GM19043 (cell line): Measurements from ENCODE around the gene VILL.

Experiments used
- ATAC-seq: cut with Tn5 transposase; IDR thresholded peaks from one replicate; pipeline ENCODE4 v1.9.1; 2021; ENCODE audit warnings: low read depth; ENCODE audit not compliant: unreplicated experiment

Gene VILL

DNA sequence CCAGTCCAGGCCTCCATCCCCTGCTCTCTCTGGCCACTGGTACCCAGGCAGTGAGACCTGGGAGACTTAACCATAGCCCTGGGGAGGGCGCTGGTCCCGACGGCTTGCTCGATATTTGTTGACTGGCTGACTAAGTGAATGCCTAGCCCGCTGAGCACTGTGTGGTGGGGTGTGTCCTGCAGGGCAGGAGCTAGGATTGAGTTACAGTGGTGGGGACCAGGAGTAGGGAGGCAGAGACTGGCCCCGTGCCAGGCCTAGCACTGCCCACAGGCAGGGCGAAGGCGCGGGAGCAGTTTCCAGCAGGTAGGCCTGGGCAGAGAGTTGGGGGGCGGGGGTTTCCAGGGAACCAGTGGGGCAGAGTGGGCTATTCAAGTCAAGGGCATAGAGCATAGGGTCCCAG, at the start of gene VILL:
Gene VILL (plus strand): TSS at position 260 of the 400 bp plus-strand sequence. CDS start 2,887 bp downstream, outside the sequence.
- ATAC-seq, result no peak

DNA sequence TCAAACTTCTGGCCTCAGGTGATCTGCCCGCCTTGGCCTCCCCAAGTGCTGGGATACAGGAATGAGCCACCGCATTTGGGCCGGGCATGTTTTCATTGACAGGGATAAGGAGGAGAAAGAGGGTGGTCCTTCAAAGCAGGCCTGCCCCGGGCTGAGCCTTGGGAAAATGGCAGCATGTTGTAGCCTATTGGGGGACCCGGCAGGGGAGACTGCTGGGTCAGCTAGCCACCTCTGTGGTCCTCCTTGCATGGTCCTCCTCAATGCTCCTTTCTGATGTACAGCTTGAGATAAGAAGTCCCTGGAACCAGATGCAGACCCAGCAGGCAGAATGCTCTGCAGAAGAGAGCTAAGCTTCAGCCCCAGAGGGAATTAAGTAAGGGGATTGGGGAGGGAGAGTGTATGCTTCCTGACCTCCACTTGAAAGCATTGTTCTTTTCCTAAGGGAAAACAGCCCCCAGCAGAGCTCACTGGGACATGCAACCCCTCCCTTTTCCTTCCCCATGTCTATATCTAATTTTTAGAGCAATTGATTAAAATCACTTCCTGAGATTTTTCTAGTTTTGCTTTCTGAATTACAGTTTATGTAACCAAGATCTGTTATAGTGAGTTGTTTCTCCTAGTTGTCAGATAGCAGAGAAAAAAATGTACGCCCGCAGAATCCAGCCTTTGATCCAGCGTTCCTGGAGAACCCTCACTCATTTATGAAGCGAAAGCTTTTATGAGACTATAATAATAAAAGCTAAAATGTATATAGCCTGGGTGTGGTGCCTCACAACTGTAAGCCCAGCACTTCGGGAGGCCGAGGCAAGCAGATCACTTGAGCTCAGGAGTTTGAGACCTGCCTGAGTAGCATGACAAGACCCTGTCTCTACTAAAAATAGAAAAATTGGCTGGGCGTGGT, 48.7 kb upstream of the VILL start:
- ATAC-seq, result no peak

DNA sequence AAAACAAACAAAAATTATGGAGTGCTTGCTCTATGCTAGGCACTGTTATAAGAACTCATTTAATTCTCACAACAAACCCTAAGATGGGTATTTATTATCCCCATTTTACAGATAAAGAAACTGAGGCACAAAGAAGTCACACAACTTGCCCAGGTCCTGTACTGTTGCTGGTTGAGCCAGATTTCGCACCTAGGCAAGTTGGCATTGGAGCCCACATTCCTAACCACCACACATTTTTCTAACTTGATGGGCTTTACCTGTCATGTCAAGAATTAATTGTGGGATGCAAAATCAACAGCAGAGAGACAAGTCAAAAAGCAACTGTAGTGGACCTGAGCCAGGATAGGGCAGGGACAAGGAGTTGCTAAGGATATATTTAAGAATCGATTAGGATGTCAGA, 47.9 kb upstream of the VILL start:
- ATAC-seq, result no peak

DNA sequence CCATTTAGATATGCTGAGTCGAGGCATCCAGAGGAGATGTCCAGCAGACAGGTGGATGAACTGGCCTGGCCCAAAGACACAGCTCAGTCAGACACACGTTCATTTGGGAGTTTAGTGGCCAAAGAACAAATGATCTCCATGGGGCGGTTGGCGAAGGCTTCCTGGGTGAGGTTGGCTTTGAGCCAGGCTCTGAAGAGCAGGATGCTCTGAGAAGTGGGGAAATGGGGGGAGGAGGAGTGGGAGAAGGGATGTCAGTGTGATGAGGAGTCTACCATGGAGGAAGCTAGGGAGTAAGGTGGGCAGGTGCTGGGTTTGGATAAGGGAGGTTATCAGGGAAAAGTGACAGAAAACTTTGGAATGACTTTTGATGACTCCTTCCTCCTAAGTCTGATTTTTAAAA, 47.5 kb upstream of the VILL start:
- ATAC-seq, result no peak

DNA sequence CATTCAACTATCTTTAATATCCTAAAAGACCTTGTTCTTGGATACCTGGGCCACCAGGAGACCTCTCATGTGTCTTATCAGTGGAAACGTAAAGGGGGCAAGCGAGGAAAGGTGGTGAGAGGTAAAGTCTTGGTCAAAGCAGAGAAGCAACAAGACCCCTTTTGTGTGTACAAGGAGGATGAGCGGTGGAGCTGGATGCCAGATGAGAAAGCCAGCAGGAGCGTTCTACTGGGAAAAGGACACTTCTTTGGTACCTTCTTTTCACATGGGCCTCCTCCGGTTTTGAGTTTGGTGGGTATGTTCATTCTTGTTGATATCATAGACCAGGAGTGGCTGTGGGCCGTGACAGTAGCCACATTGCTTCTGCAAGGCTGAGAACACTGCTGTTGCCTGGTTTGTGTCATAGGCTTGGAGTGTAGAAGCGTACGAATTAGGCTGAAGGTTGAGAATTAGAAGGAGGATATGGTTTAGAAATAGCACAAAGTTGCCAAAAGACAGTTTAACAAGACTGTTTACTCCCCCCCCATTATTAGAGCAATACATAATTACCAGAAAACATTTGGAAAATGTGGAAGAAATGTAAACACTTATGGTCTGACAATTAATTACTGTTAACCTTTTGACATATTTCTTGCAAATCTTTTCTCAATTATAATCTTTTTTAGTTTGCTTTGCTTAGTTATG, 46.8 kb upstream of the VILL start:
- ATAC-seq, result no peak

DNA sequence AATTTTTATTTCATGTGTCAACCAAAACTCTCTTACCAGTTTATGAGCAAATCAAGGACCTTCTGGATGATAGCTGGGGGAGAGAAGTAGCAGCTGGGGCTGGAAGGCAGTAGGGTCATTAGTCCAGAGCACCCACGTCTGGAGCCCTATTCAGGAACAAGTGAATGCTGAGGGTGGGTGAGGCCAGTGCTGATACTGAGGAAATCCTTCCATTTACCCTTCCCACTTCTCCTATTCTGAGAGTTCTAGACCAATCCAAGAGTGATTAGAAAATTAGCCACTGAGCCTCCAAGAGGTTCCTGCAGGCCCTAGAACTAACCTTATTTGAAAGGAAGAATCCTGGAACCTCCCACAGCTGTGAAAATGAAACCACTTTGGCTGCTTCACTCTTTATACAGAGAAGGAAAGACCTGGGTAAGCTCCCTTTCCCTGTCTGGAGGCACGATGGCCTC, 46.2 kb upstream of the VILL start:
- no peak for ATAC-seq

DNA sequence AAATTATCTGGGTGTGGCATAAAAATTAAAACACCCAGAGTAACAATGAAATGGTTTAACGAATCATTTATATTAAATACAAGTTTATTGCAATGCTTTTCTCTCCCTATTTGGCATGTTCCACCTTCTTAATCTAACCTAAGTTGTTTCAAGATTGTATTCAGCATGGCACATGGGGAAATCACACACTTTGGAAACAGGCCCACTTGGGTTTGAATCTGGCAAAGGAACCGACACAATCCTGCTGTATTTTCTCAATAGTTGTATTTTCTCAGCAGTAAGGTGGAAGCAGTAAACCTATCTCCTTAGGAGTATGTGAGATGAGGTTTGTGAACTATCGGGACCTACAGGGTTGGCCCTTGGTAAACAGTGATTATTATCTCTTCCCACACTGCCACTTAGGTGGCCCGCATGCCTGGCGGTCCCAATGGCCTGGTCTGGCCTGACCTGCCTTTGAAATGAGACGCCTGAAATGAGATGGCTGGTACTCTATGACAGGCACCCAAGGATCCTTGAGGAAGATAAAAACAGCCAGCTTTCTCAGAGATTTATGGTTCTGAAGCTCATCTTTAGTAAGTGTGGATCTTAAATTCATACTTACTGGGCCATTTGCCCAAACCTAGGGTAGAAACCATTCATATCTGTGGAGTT, 45.3 kb upstream of the VILL start:
- no peak for ATAC-seq

DNA sequence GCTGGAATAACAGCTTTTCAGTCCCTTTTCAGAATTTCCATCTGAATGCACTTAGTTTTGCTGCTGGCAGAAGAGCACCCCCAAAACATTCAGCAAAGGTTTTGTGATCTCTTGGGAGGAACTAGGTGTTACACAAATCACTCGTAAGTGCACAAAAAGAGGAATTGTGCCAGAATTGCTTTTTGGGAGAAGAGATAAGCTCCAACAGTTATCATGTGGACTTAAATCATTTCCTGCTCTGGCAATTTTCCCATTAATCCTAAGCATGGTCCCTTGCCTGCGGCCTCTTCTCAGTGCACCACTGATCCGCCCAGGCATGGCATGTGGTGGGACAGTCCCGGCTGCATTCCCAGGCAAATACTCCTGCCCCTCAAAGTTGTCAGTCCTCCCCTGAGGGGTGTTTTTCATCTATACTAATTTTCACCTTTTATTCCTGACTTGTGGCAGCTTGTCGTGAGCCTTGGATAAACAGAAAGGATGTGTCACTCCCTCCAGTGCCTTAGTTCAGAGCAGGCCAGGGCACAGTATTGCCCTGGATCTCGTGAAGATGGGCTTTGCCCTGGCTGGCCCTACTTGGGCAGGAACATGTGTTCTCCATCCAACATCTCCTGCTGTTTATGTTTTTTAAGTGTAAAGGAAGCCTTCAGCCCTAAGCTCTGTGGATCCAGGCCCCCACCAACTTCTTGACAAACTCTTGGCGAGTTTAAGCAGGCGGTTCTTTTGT, 44.6 kb upstream of the VILL start:
- ATAC-seq, result no peak

DNA sequence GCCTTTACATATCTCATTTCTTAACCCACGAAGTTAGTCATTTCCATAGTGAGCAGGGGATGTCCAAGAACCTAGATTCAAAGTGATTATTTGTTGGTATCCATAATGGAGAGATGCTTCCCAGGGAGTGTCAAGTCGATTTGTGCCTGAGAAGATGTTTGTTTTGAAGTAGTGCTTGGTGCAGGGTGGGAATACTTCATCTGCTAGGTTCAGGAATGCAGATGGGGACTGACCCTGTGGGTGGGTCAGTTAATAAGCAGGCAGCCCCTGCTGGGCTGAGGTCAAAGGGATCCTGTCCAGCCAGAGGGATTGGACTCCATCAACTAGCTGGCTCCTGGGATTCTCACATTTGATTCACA, 44.1 kb upstream of the VILL start:
- no peak for ATAC-seq

DNA sequence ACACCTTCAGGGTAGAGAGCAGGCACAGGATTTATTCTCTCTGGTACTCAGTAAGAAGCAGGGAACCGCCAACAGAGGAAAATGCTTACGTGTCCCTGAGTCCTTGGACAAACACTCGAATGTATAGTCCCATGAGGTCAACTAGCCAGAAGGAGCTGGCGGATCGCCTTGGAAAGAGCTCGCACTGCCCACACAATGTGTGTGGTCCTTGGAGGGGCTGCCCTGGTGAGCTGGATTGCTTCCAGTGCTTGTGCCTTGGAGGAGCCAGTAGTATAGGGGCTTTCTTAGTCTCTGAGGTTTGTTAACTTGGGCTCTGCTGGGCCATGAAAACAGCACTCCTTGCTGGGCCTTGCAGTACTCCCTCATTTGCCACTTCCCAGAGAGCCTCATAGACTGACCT, 40.7 kb upstream of the VILL start:
- ATAC-seq, result no peak

DNA sequence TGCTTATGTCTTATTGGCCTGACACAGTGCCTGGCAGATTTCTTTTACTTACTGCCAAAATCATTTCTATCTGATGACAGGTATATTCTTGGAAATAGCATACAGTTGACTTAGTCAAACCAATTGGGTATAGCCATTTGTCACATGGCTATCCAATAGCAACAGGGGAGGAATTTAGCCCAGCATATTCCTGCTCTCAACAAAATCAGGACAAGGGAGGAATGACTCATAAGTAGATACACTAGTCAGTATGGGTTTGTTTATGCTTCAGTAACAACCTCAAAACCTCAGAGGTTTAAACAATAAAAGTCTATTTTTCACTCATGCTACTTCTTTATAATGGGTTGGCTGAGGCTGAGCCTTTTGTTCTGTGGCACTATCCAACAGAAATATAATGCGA, 38.0 kb upstream of the VILL start:
- no peak for ATAC-seq

DNA sequence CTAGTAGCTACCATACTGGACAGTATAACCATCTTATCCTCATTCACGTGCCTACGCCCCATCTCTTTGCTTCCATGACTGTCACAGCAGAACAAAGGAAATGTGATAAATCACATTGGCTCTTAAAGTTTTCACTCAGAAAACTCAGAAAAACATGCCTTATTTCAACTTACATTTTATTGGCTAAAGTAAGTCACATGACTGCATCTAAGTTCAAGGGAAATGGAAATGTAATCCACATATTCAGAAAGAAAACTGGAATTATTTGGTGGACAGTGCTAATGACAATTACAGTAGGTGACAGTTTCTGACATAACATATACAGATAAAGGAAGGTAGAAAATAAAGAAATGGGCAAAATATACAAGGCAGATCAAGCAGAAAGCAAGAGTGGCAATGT, 37.4 kb upstream of the VILL start:
- ATAC-seq, result no peak

DNA sequence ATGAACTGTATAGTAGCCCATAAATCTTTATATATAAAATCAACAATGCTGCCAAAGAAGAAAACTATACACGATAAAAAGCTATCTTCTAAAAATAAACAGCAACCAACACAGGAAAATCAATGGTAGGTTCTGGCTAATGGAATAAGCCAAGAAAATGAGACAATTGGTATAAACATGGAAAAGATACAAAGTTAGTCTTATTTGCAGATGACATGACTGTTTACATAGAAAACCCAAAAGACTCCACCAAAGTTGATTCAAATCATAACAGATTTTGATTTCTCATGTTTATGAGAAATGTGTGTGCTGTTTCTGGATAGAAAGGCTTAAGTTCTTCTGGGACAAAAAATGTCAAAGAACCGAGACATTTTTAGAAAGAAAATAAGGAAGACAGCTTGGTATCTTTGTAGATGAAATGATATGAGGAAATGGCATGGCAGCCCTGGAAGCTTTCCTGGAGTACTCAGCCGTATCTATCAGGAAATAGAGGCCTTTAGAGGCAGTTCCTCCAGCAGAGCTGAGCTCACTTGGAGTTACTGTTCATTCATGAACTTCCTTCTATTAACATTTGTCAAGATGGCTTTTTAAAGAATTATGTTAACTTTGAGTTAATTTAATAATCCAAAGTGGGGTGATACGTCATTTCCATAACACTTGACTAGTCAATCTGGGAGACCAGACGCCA, 36.7 kb upstream of the VILL start:
- ATAC-seq, result no peak

DNA sequence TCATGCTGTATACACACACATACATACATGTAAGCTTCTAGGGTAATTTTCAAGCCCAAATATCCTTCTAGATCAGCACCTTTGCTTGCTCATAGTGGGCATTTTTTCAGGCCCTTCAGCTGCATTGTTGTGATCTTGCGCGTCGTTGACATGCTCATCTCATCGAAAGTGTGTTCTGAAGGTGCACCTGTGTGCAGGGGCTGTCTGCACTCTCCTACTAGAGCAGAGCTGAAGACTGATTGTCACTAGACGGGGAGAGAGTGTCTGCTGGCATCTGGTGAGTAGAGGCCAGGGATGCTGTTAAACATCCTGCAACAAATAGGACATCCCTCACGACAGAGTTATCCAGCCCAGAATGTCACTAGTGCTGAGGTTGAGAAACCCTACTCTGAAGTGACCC, 35.7 kb upstream of the VILL start:
- ATAC-seq, result no peak

DNA sequence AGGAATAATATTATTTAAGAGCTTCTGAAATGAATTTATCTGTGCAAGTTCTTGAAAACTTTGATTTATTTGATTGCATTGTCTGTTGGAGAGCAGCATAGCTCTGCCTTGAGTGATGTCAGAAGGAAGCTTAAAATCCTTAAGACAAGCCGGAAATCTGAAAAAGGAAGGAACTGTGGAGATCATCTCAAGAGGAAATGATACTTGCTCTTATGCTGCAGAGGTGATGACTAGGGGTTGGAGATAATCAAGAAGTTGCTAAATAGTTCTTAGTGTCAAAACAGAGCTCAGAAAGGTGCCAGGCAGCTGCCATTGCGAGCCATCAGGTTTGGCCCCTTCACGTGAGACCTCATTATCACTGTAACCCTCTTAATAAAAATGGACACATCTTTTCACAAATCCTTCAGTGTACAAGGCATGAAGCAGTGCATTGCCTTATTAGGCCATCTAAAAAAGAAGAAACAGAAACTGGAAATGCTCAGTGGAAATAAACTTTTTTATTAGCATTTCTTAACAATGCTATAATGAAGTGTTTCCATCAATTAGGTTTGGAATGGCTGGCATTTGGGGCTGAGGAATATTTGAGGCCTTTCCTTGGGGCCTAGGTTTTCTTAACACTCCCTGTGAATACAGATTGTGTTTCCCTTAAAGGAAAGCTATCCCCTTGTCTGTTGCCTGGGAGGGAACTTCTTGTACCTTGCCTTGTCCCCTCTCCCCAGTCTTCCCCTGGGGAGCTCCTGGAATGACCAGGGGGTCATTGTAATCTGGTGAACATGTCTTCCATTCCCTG, 34.5 kb upstream of the VILL start:
- ATAC-seq, result no peak

DNA sequence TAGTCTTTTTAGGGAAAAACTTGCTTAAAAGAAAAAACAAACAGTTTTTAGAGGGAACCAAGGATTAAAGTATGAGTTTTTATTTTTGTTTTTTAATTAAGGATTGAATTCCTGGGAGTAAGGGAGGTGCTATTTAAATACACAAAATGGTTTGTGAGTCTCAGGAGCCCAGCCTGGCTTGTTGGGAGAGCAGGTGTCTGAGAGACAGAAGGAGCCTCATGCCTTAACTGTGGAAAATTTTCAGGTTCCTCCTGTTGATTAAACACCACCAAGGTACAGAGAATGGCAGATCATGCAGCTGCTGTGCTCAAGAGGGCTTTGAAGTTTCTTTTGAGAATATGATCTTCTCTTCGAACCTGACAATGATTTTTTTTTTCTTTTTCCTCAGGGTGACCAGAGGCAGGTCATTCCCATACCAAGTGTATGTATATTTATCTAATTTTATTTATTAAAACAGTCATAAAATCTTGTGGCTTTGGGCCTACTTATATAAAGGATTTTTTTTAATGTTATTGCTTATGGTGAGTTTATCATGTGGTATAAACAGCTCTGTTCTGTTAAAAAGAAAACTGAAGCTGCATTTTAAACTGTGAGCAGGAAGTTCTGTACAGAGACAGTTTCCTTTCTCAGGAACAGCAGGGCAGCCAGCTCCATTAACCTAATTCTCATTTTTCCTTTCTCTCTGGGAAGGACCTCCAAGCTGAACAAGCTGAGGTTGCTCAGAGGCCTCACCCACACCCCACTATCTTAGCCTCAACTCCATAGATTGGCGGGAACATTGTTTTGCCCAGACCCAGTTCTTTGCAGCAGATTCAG, 33.7 kb upstream of the VILL start:
- no peak for ATAC-seq

DNA sequence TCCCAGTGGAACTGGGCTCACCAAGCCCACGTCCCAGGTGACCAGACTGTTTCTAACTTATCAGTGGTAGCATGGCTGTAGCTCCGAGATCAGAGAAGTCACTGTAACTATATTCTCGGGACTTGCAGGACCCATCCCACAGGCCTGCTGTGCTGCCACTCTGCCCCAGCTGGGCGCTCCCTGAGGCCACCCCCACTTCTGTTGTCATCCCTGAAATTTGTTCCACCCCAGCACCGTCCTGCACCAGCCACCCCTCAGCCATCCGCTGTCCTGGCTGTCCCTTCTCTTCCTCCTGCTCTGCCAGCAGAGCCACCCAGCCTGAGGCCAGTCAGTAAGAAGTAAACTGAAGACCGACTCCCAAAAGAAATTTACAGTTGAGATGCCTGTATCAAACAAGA, 33.0 kb upstream of the VILL start:
- ATAC-seq, result no peak

DNA sequence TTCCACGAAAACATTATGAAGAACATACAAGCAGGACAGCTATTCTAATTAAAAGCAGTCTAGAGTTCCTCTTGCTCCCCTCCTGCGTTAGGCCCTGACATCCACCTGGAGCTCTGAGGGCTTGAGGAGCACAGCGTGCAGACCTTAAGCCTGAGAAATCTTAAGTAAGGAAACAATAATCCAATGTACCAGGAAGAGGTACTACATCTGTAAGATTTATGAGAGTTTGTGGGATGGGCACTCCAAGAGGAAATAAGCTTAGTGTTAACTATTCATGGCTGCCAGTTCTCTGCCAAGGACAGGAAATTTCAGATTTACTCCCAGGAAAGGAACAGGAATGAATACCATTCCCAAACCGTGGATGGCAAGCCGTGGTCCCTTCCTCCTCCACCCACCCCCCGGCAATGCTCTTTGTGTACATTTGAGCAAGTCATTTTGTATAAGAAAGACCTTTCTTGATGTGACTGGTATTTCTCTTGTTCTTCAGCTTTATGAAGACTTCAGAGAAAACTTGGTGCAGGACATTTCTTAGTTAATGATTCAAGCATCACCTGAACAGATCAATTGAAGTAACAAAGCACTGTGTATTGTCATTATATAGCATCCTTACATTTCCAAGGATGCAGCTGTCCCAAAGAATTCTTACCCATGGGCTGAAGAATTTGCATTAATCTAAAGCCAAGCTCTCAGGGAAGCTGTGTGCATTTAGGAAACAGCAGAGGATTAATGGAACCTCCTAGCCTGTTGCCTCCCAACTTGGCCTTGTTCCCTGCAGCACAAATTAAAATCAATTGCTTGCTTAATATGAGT, 28.8 kb upstream of the VILL start:
- no peak for ATAC-seq
